Adrenal gland (tissue), 12 donors: ENCODE data around the gene MBLAC1. TPM values are rescaled to one million over a fixed set of nuclear protein-coding genes. Genes with fewer than 3 reads are reported as not detected.

Experiments
- DNase-seq, 7 donors: peaks; one replicate each; pipeline ENCODE4 v3.0.0-alpha.2; 2019 to 2020
- H3K27ac ChIP-seq, 5 donors: fragments of 200-600 bp; sonication (generic) in 4 of 5; 1 replicate in 3 of 5; 2 replicates in 2 of 5; pipeline versions ENCODE4 v1.5.1 to v1.8.0; 2016 to 2020; ENCODE audit warnings: mild to moderate bottlenecking in 1 of 5
- H3K27me3 ChIP-seq: fragments of 200-600 bp; 2 replicates; pipeline ENCODE4 v1.8.0; 2021
- H3K36me3 ChIP-seq, 2 donors: fragments of 200-600 bp; replicated peaks in 1 of 2; 1 replicate in 1 of 2; 2 replicates in 1 of 2; pipeline versions ENCODE4 v1.5.1 to v1.8.0; 2018 to 2022
- H3K4me1 ChIP-seq, 2 donors: fragments of 200-600 bp; replicated peaks in 1 of 2; 1 replicate in 1 of 2; 2 replicates in 1 of 2; pipeline versions ENCODE4 v1.5.1 to v1.8.0; 2018 to 2021
- H3K4me3 ChIP-seq, 4 donors: fragments of 200-600 bp; sonication (generic) in 3 of 4; one replicate each; pipeline ENCODE4 v1.5.1; 2016 to 2018
- H3K9me3 ChIP-seq, 3 donors: fragments of 200-600 bp; sonication (generic) in 1 of 3; replicated peaks in 1 of 3; 1 replicate in 2 of 3; 2 replicates in 1 of 3; pipeline versions ENCODE4 v1.5.1 to v1.8.0; 2016 to 2021
- CTCF ChIP-seq, 6 experiments: fragments of 450-650 bp in 4 of 6; fragments of 200-600 bp in 2 of 6; sonication (generic) in 1 of 6; IDR thresholded peaks; 1 replicate in 5 of 6; 2 replicates in 1 of 6; pipeline versions ENCODE4 v1.5.1 to v1.8.0; 2016 to 2021; ENCODE audit warnings: antibody characterized with exemption in 6 of 6, mild to moderate bottlenecking in 2 of 6, moderate library complexity in 1 of 6
- POLR2A ChIP-seq, 2 donors: fragments of 450-650 bp; IDR thresholded peaks; one replicate each; pipeline ENCODE4 v1.6.1; 2017; ENCODE audit warnings: antibody characterized with exemption in 2 of 2, mild to moderate bottlenecking in 2 of 2, moderate library complexity in 1 of 2
- WGBS, 4 donors: extraction: QIAGEN DNeasy Blood & Tissue Kit in 2 of 4; methylation state at CpG; one replicate each; pipeline versions ENCODE4 v1.1.5 to v1.1.7; 2013 to 2017; 5-methylcytosine and 5-hydroxymethylcytosine counted together
- intact Hi-C, 2 donors: fragments of 100-400 bp; cut with DNase I; formaldehyde crosslinking; loops; one replicate each; pipeline versions ENCODE4 v1.14.1 to v1.15.0; 2022 to 2023
- polyA plus RNA-seq, 3 donors: library from polyadenylated mRNA; stranded (reverse); fragments of 200-250 nt in 2 of 3; fragments of 350-450 nt in 1 of 3; fragmentation: Illumina TruSeq in 1 of 3; extraction: RNeasy Lipid Tissue Mini Kit (QIAGEN cat#74804) in 1 of 3; gene quantifications; one replicate each; pipeline ENCODE4 v1.2.3, GENCODE V29; 2013 to 2014
- total RNA-seq, 9 donors: library from RNA; depleted of rRNA in 4 of 9; stranded (reverse); fragments of >200 nt in 4 of 9; fragments of 120-200 nt in 1 of 9; fragmentation: NEBNext Ultra II Directional in 1 of 9; extraction: Animal tissue kit (Norgen Biotek cat#: 25700) in 1 of 9; gene quantifications; one replicate each; pipeline versions ENCODE4 v1.1.0 to v1.2.4, GENCODE V29; 2013 to 2023
- donor health status: healthy with polysubstance abuse.
- donor health status: Bipolar disorder and iron deficiency.
- donor health status: DM: yes; HTN: yes; CAD: no.
- donor health status: DM: no; HTN: no; CAD: no.
- donor health status: DM: no; HTN: no; CAD: no.
- donor health status: DM: yes; HTN: yes; CAD: no.

MBLAC1 gene
- total and polyA plus RNA-seq, 12 donors, result 0.38 to 7.0 (median 3.4) TPM

- 0 to 1% (median 1%) methylated on average over 12 to 87 of the region's 87 CpGs for WGBS, 4 donors
- peak in 1 of 2 donors; percentile 49 for TF ChIP-seq POLR2A (IDR thresholded peaks at IDR 0.05)
- TF ChIP-seq CTCF (IDR thresholded peaks at IDR 0.05), result no peak
- intact Hi-C loops, result loop anchor here in 1 of 2 donors (10.0 kb wide), 1 partner anchor 56 kb away; the partner anchor contains the start of gene PVRIG
- peaks cover 3 to 17% of the 10 kb centered on the region in 2 donors for H3K4me1 ChIP-seq
- peak; percentile 87 to 94 (median 93) for DNase-seq
- peak within 1 kb of the TSS; percentile 36 to 92 (median 85) for H3K4me3 ChIP-seq
- H3K27me3 ChIP-seq, result no peaks in the 10 kb centered on the region
- H3K36me3 ChIP-seq, result peaks cover 0 to 32% of the 10 kb centered on the region in 2 donors
- peak within 1 kb of the TSS; percentile 53 to 90 (median 79) for H3K27ac ChIP-seq
- H3K9me3 ChIP-seq, result no peaks in the 10 kb centered on the region
These were observed 31.7 kb downstream of the MBLAC1 start, which contains the start of gene TRAPPC14 for GRCh38 chr7:100158229-100159098. TSS of gene TRAPPC14 (minus strand) at chr7:100158723. CDS start at chr7:100158499, 224 bp downstream.

GRCh38 chr7:100159099-100159623, 32.4 kb downstream of the MBLAC1 start:
- no peaks in the 10 kb centered on the region for H3K9me3 ChIP-seq
- 61 to 69% (median 63%) methylated on average over 7 of the region's 7 CpGs for WGBS, 4 donors
- peak overlapping the region in 2 of 4 donors; percentile 83 to 87 for H3K4me3 ChIP-seq
- H3K27me3 ChIP-seq, result no peaks in the 10 kb centered on the region
- intact Hi-C loops, result loop anchor here in 1 of 2 donors (10.0 kb wide), 1 partner anchor 56 kb away; the partner anchor contains the start of gene PVRIG
- DNase-seq, result no peak
- H3K36me3 ChIP-seq, result peaks cover 0 to 25% of the 10 kb centered on the region in 2 donors
- peak in 1 of 6 experiments; percentile 11 for TF ChIP-seq CTCF (IDR thresholded peaks at IDR 0.05)
- no peak for TF ChIP-seq POLR2A (IDR thresholded peaks at IDR 0.05)
- peaks cover 3 to 17% of the 10 kb centered on the region in 2 donors for H3K4me1 ChIP-seq
- H3K27ac ChIP-seq, result peak overlapping the region in 2 of 5 donors; percentile 79 to 90

- 92 to 95% (median 92%) methylated on average over 16 to 18 of the region's 18 CpGs; no CpG with 5 or more reads in 1 of the 4 donors for WGBS, 4 donors
- Histone ChIP-seq H3K36me3 (peaks cover 0 to 16% of the 10 kb centered on the region in 2 donors), H3K4me1 (peaks cover 3 to 17% of the 10 kb centered on the region in 2 donors), H3K9me3 (no peaks in the 10 kb centered on the region), H3K27me3 (no peaks in the 10 kb centered on the region), H3K27ac (no peak overlapping the region), H3K4me3 (no peak overlapping the region)
- intact Hi-C loops, result no loop called here
- TF ChIP-seq CTCF (IDR thresholded peaks at IDR 0.05), result no peak
- TF ChIP-seq POLR2A (IDR thresholded peaks at IDR 0.05), result no peak
- no peak for DNase-seq
These were observed 33.3 kb downstream of the MBLAC1 start for GRCh38 chr7:100160067-100160466.

- Histone ChIP-seq H3K27me3 (no peaks in the 10 kb centered on the region), H3K9me3 (no peaks in the 10 kb centered on the region), H3K4me3 (no peak overlapping the region), H3K27ac (no peak overlapping the region), H3K36me3 (no peaks in the 10 kb centered on the region), H3K4me1 (peaks cover 2 to 12% of the 10 kb centered on the region in 2 donors)
- intact Hi-C loops, result no loop called here
- no peak for DNase-seq
- TF ChIP-seq POLR2A (IDR thresholded peaks at IDR 0.05), result no peak
- WGBS, 4 donors, result 74 to 85% (median 76%) methylated on average over 4 to 6 of the region's 6 CpGs
These were observed 36.3 kb downstream of the MBLAC1 start for GRCh38 chr7:100163006-100163531.
